Prostate gland (tissue), 2 donors: ENCODE measurements around the gene OGFRL1. TPM values are rescaled to one million over a fixed set of nuclear protein-coding genes. Genes with fewer than 3 reads are reported as not detected.

Experiments used
- DNase-seq: peaks from one replicate; pipeline ENCODE4 v3.0.0-alpha.2; 2019; ENCODE audit warnings: low spot score
- H3K27ac ChIP-seq, 2 donors: fragments of 200-600 bp; sonication (generic); 2 replicates each; pipeline ENCODE4 v1.5.1; 2017 to 2019
- H3K27me3 ChIP-seq: fragments of 200-600 bp; sonication (generic); replicated peaks from 2 replicates; pipeline ENCODE4 v1.5.1; 2019; ENCODE audit not compliant: insufficient read depth
- H3K36me3 ChIP-seq, 2 donors: fragments of 200-600 bp; sonication (generic); 1 replicate in 1 of 2; 2 replicates in 1 of 2; pipeline versions ENCODE4 v1.5.1 to v1.8.1; 2017 to 2019
- H3K4me1 ChIP-seq: fragments of 200-600 bp; sonication (generic); replicated peaks from 2 replicates; pipeline ENCODE4 v1.5.1; 2019
- H3K4me3 ChIP-seq, 2 donors: fragments of 200-600 bp; sonication (generic); 2 replicates each; pipeline ENCODE4 v1.5.1; 2017 to 2019
- H3K9me3 ChIP-seq: fragments of 200-600 bp; sonication (generic); 2 replicates; pipeline ENCODE4 v1.5.1; 2017
- POLR2A ChIP-seq: fragments of 450-650 bp; IDR thresholded peaks from one replicate; pipeline ENCODE4 v1.6.1; 2016; ENCODE audit warnings: antibody characterized with exemption, mild to moderate bottlenecking
- POLR2AphosphoS5 ChIP-seq: sonication (generic); formaldehyde crosslinking; IDR thresholded peaks from one replicate; pipeline ENCODE4 v1.6.1; 2017; ENCODE audit warnings: antibody characterized with exemption
- WGBS: methylation state at CpG from one replicate; pipeline ENCODE4 v1.1.5; 2018; 5-methylcytosine and 5-hydroxymethylcytosine counted together
- intact Hi-C: fragments of 100-400 bp; cut with DNase I; formaldehyde crosslinking; loops from one replicate; pipeline ENCODE4 v1.14.2; 2022
- total RNA-seq, 2 donors: library from RNA; depleted of rRNA; stranded (reverse); fragments of >200 nt; gene quantifications; one replicate each; pipeline ENCODE4 v1.1.0, GENCODE V29; 2016
- TF ChIP-seq, protein P1 (sequence below), 4 experiments: fragments of 200-600 bp in 2 of 4; fragments of 450-650 bp in 2 of 4; sonication (generic) in 2 of 4; IDR thresholded peaks; 1 replicate in 3 of 4; 2 replicates in 1 of 4; pipeline ENCODE4 v1.5.1; 2016 to 2019; ENCODE audit warnings: antibody characterized with exemption in 4 of 4, mild to moderate bottlenecking in 2 of 4, moderate library complexity in 2 of 4

Gene OGFRL1
- total RNA-seq, 2 donors from 2014 or later = 18.4 to 20.4 TPM

DNA sequence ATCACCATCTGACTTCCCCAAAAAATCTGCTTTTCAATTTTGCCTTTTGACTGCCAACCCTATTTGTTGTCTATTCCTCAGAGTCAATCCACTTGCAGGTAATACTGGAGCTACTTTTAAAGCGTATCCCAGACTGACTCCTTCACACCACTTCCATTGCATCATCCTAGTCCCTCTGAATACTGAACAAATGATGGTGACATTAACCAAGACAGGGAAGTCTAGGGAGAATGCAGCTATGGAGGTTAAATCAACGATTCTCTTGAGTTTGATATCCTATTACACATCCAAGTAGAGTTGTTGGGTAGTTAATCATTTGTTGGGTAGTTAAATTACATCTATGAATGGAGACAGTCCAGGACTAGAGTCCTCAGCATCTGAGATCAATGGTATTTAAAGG lies 2.0 kb downstream of the OGFRL1 start:
- no peaks in the 10 kb centered on the region for H3K4me1 ChIP-seq
- DNase-seq = no peak
- no peak overlapping the region for H3K27ac ChIP-seq
- intact Hi-C loops = no loop called here
- TF ChIP-seq POLR2AphosphoS5 (no peak), POLR2A (no peak)
- TF ChIP-seq, protein P1, sequence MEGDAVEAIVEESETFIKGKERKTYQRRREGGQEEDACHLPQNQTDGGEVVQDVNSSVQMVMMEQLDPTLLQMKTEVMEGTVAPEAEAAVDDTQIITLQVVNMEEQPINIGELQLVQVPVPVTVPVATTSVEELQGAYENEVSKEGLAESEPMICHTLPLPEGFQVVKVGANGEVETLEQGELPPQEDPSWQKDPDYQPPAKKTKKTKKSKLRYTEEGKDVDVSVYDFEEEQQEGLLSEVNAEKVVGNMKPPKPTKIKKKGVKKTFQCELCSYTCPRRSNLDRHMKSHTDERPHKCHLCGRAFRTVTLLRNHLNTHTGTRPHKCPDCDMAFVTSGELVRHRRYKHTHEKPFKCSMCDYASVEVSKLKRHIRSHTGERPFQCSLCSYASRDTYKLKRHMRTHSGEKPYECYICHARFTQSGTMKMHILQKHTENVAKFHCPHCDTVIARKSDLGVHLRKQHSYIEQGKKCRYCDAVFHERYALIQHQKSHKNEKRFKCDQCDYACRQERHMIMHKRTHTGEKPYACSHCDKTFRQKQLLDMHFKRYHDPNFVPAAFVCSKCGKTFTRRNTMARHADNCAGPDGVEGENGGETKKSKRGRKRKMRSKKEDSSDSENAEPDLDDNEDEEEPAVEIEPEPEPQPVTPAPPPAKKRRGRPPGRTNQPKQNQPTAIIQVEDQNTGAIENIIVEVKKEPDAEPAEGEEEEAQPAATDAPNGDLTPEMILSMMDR (IDR thresholded peaks at IDR 0.05) = no peak
- H3K9me3 ChIP-seq = no peaks in the 10 kb centered on the region
- WGBS = 67% methylated on average over 2 of the region's 2 CpGs
- H3K27me3 ChIP-seq = no peaks in the 10 kb centered on the region
- H3K36me3 ChIP-seq = no peaks in the 10 kb centered on the region
- no peak overlapping the region for H3K4me3 ChIP-seq

DNA sequence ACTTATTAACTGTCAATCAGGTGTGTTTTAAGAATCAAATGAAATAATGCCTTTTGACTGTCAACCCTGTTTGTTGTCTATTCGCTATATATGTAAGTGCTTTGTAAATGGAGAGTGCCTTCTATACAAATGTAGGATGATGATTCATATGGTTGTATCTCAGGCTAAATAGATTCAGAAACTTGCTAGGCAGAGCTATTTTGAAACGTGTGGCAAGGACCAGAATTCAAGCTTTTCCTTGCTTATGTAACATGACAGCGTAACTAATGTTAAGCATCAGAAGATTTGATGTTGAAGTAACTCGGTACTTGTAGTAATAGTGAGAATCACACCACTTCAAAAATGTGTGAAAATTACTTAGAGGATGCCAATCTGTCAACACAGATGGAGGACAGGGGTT lies 3.4 kb downstream of the OGFRL1 start:
- Histone ChIP-seq H3K4me1 (no peaks in the 10 kb centered on the region), H3K9me3 (no peaks in the 10 kb centered on the region), H3K4me3 (no peak overlapping the region), H3K27ac (no peak overlapping the region), H3K27me3 (no peaks in the 10 kb centered on the region), H3K36me3 (no peaks in the 10 kb centered on the region)
- no peak for TF ChIP-seq POLR2AphosphoS5
- TF ChIP-seq POLR2A = no peak
- TF ChIP-seq, protein P1 (IDR thresholded peaks at IDR 0.05) = no peak
- no peak for DNase-seq
- intact Hi-C loops = no loop called here
- 72% methylated on average over 4 of the region's 4 CpGs for WGBS

DNA sequence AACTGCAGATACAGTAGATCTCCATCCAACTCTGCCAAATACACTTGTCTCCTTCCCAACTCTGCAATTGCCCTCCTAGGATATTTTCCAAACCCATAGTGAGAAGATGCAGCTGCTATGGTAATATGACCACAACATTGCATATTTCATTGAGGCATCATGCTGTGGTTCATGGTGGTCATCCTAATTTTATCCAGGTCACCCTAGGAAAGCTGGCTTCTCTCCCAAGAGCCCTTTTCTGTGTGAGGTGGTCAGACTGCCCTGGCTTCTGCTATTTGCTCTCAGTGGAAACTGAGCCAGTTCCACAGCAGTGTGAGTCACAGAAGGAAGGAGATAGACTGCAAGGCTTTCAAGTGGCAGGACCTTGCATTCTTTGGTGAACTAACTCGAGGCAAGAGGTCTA lies 5.5 kb downstream of the OGFRL1 start:
- 47% methylated on average over 1 of the region's 1 CpG for WGBS
- Histone ChIP-seq H3K27me3 (no peaks in the 10 kb centered on the region), H3K9me3 (no peaks in the 10 kb centered on the region), H3K4me3 (no peak overlapping the region), H3K27ac (no peak overlapping the region), H3K36me3 (no peaks in the 10 kb centered on the region), H3K4me1 (no peaks in the 10 kb centered on the region)
- intact Hi-C loops = no loop called here
- TF ChIP-seq POLR2AphosphoS5 = no peak
- TF ChIP-seq POLR2A = no peak
- TF ChIP-seq, protein P1 (IDR thresholded peaks at IDR 0.05) = no peak
- no peak for DNase-seq

DNA sequence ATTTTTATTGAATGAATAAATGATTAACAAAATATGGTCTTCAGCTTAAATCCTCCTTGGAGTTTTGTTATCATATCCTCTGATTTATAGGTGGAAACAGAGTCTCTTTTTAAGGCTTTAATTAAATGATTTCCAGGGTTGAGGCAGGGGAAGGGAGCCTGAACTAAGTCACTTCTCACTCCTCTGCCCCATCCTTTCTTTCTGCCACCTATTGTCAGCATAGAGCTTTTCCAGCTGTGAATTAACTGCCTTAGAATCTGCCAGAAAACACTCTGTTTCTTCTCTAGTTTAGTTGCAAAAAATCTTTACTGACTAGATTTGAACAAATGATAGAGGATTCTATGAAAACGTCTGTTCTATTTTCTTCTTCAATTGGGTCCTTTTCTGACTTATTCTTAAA lies 9.8 kb downstream of the OGFRL1 start:
- no peak for DNase-seq
- 52% methylated on average over 1 of the region's 1 CpG for WGBS
- Histone ChIP-seq H3K9me3 (no peaks in the 10 kb centered on the region), H3K27ac (no peak overlapping the region), H3K4me3 (no peak overlapping the region), H3K4me1 (no peaks in the 10 kb centered on the region), H3K36me3 (no peaks in the 10 kb centered on the region), H3K27me3 (no peaks in the 10 kb centered on the region)
- TF ChIP-seq, protein P1 (IDR thresholded peaks at IDR 0.05) = no peak
- TF ChIP-seq POLR2AphosphoS5 (no peak), POLR2A (no peak)
- intact Hi-C loops = no loop called here

DNA sequence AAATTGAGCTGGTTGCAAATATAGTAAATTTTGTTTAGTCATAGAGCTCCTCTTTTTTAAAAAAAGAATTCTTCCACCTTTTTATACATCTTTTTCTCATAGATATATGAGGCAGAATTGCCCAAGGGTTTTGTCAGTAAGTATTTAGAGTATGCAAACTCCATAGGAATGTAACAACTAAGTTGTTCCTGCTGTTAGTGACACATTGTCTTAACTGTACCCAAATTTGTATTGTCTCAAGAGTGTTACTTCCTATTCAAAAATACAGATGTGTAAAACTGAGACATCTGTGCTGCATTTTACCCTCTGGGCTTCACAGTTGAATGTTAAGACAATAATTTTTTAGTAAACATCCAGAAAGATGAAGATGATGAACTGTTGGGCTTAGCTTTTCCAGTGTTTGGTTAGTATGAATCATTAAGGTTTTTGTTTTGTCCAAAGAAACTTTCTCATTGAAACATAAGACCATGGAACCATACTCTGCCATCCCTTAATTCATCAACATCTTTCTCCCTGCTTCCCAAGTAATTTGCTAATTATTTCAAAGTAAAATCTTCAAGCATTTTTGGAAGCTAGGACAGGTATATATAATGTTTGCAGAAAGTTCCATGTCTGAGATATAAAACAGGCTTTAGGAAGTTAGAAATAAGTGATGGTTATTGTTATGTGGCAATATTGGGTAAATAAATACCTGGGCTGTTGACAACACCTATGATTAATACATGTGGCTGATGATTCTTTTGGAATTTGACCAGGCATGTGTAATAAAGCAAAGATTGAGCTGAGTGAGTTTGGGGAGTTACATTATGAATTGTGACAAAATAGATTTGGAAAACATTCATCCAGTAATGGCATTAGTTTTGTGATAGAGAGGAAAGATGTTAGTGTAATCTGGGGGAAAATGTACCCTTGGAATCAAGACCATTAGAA lies 11.2 kb downstream of the OGFRL1 start:
- no peaks in the 10 kb centered on the region for H3K4me1 ChIP-seq
- no peaks in the 10 kb centered on the region for H3K36me3 ChIP-seq
- intact Hi-C loops = no loop called here
- no peaks in the 10 kb centered on the region for H3K9me3 ChIP-seq
- TF ChIP-seq, protein P1 (IDR thresholded peaks at IDR 0.05) = no peak
- TF ChIP-seq POLR2A = no peak
- H3K27ac ChIP-seq = no peak overlapping the region
- no peak for DNase-seq
- no peak overlapping the region for H3K4me3 ChIP-seq
- no peaks in the 10 kb centered on the region for H3K27me3 ChIP-seq
